HEK293 (cell line): ENCODE data around the gene BIN2.

Experiments
- CTCF ChIA-PET: fragments of 350-600 bp; formaldehyde crosslinking; extraction: SDS; loops from one replicate; lab custom pipeline; 2021; ENCODE audit warnings: antibody characterized with exemption; lab: Yijun Ruan, JAX
- POLR2A ChIA-PET: fragments of 300-600 bp; formaldehyde crosslinking; extraction: SDS; loops from one replicate; lab custom pipeline; 2020; ENCODE audit warnings: antibody characterized with exemption, inconsistent platforms; lab: Yijun Ruan, JAX
- H3K27ac ChIP-seq: fragments of 200-500 bp; sonication (Bioruptor generic); 2 replicates; pipeline ENCODE4 v1.5.1; 2014; ENCODE audit warnings: low read depth, low read length, control low read depth, inconsistent platforms; ENCODE audit errors: extremely low read depth
- H3K36me3 ChIP-seq, 2 experiments: fragments of 200-500 bp in 1 of 2; sonication (Bioruptor generic) in 1 of 2; 1 replicate in 1 of 2; 2 replicates in 1 of 2; pipeline ENCODE4 v1.5.1; 2014 to 2017; ENCODE audit warnings: inconsistent platforms in 2 of 2, low read length in 2 of 2; ENCODE audit not compliant: control insufficient read depth in 2 of 2, insufficient read depth in 1 of 2
- H3K4me1 ChIP-seq: fragments of 200-500 bp; sonication (Bioruptor generic); 2 replicates; pipeline ENCODE4 v1.5.1; 2014; ENCODE audit warnings: mild to moderate bottlenecking, low read length, inconsistent platforms; ENCODE audit not compliant: control insufficient read depth, insufficient read depth
- H3K4me3 ChIP-seq: 2 replicates; pipeline ENCODE4 v1.5.1; 2011; ENCODE audit warnings: low read depth, mild to moderate bottlenecking, control low read depth, low read length, moderate library complexity
- H3K9me3 ChIP-seq: fragments of 200-500 bp; sonication (Bioruptor generic); 2 replicates; pipeline ENCODE4 v1.5.1; 2014; ENCODE audit warnings: low read depth, low read length, inconsistent platforms; ENCODE audit not compliant: control insufficient read depth, insufficient read depth
- MZF1 ChIP-seq: fragments of 450-650 bp; formaldehyde crosslinking; IDR thresholded peaks from 2 replicates; pipeline ENCODE4 v1.5.1; 2017; ENCODE audit warnings: missing biosample characterization, missing genetic modification characterization, borderline replicate concordance
- SCRT1 ChIP-seq: fragments of 450-650 bp; formaldehyde crosslinking; IDR thresholded peaks from 2 replicates; pipeline ENCODE4 v1.5.1; 2016; ENCODE audit warnings: missing biosample characterization, missing genetic modification characterization, borderline replicate concordance
- SP2 ChIP-seq: fragments of 450-650 bp; formaldehyde crosslinking; IDR thresholded peaks from 2 replicates; pipeline ENCODE4 v1.5.1; 2016; ENCODE audit warnings: missing biosample characterization, missing genetic modification characterization
- TCF7L2 ChIP-seq: IDR thresholded peaks from 2 replicates; pipeline ENCODE4 v1.6.1; 2011; ENCODE audit warnings: low read depth, mild to moderate bottlenecking, inconsistent platforms, low read length, moderate library complexity, borderline replicate concordance
- YY1 ChIP-seq: fragments of 450-650 bp; formaldehyde crosslinking; IDR thresholded peaks from 2 replicates; pipeline ENCODE4 v1.5.1; 2018; ENCODE audit warnings: missing biosample characterization, missing genetic modification characterization
- ZBTB7A ChIP-seq: fragments of 450-650 bp; formaldehyde crosslinking; IDR thresholded peaks from 2 replicates; pipeline ENCODE4 v1.5.1; 2016; ENCODE audit warnings: low read depth, missing biosample characterization, missing genetic modification characterization
- ZFHX2 ChIP-seq: fragments of 450-650 bp; formaldehyde crosslinking; conservative IDR thresholded peaks from 2 replicates; pipeline ENCODE4 v1.5.1; 2016; ENCODE audit warnings: missing biosample characterization, missing genetic modification characterization
- ZFP3 ChIP-seq: fragments of 450-650 bp; formaldehyde crosslinking; IDR thresholded peaks from 2 replicates; pipeline ENCODE4 v1.5.1; 2016; ENCODE audit warnings: low read depth, missing biosample characterization, missing genetic modification characterization
- ZIC2 ChIP-seq: fragments of 450-650 bp; formaldehyde crosslinking; IDR thresholded peaks from 2 replicates; pipeline ENCODE4 v1.5.1; 2016; ENCODE audit warnings: missing biosample characterization, missing genetic modification characterization
- ZNF140 ChIP-seq: fragments of 450-650 bp; formaldehyde crosslinking; IDR thresholded peaks from 2 replicates; pipeline ENCODE4 v1.5.1; 2016; ENCODE audit warnings: missing biosample characterization, missing genetic modification characterization
- ZNF239 ChIP-seq: fragments of 450-650 bp; formaldehyde crosslinking; IDR thresholded peaks from 2 replicates; pipeline ENCODE4 v1.5.1; 2016; ENCODE audit warnings: missing biosample characterization, missing genetic modification characterization
- ZNF274 ChIP-seq, 2 experiments: fragments of 200-500 bp in 1 of 2; fragments of 450-650 bp in 1 of 2; sonication (Bioruptor generic) in 1 of 2; formaldehyde crosslinking in 1 of 2; IDR thresholded peaks; 2 replicates each; pipeline versions ENCODE4 v1.5.1 to v1.6.1; 2014 to 2016; ENCODE audit warnings: borderline replicate concordance in 1 of 2, inconsistent platforms in 1 of 2, low read length in 1 of 2, missing biosample characterization in 1 of 2, missing genetic modification characterization in 1 of 2
- ZNF433 ChIP-seq: fragments of 450-650 bp; formaldehyde crosslinking; IDR thresholded peaks from 2 replicates; pipeline ENCODE4 v1.5.1; 2016; ENCODE audit warnings: missing biosample characterization, missing genetic modification characterization, low read depth
- ZNF791 ChIP-seq: fragments of 450-650 bp; formaldehyde crosslinking; IDR thresholded peaks from 2 replicates; pipeline ENCODE4 v1.5.1; 2016; ENCODE audit warnings: missing biosample characterization, missing genetic modification characterization
- ZNF830 ChIP-seq: fragments of 450-650 bp; IDR thresholded peaks from 2 replicates; pipeline ENCODE4 v1.5.0; 2018; ENCODE audit warnings: missing biosample characterization, missing genetic modification characterization, low read depth, mild to moderate bottlenecking, moderate library complexity
- ZSCAN30 ChIP-seq: fragments of 450-650 bp; IDR thresholded peaks from 2 replicates; pipeline ENCODE4 v1.5.1; 2018; ENCODE audit warnings: missing biosample characterization, mild to moderate bottlenecking, missing genetic modification characterization, moderate library complexity
- ZXDB ChIP-seq: fragments of 450-650 bp; formaldehyde crosslinking; IDR thresholded peaks from 2 replicates; pipeline ENCODE4 v1.5.1; 2016; ENCODE audit warnings: missing biosample characterization, missing genetic modification characterization
- TF ChIP-seq, protein P1 (sequence below): fragments of 450-650 bp; formaldehyde crosslinking; IDR thresholded peaks from 2 replicates; pipeline ENCODE4 v1.5.1; 2016; ENCODE audit warnings: missing biosample characterization, missing genetic modification characterization, borderline replicate concordance
- TF ChIP-seq, protein P2 (sequence below): fragments of 450-650 bp; formaldehyde crosslinking; IDR thresholded peaks from 2 replicates; pipeline ENCODE4 v1.5.1; 2016; ENCODE audit warnings: missing biosample characterization, missing genetic modification characterization

BIN2 gene

DNA sequence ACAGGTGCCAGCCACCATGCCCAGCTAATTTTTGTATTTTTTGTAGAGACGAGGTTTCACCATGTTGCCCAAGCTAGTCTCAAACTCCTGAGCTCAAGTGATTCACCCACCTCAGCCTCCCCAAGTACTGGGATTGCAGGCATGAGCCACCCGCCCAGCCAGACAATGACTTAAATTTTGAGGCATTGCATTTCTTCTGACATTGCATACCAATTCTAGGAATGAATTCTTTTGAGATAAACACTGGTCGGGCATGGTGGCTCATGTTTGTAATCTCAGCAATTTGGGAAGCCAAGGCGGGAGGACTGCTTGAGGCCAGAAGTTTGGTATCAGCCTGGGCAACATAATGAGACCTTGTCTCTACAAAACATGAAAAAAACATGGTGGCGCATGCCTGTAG, 25.1 kb upstream of the BIN2 start:
- TF ChIP-seq ZNF791 (tag by site-specific recombination), result no peak
- no peak for TF ChIP-seq ZNF239 (tag by site-specific recombination)
- TF ChIP-seq SCRT1, result no peak
- no peak for TF ChIP-seq ZIC2 (tag by site-specific recombination)
- TF ChIP-seq, protein P1, sequence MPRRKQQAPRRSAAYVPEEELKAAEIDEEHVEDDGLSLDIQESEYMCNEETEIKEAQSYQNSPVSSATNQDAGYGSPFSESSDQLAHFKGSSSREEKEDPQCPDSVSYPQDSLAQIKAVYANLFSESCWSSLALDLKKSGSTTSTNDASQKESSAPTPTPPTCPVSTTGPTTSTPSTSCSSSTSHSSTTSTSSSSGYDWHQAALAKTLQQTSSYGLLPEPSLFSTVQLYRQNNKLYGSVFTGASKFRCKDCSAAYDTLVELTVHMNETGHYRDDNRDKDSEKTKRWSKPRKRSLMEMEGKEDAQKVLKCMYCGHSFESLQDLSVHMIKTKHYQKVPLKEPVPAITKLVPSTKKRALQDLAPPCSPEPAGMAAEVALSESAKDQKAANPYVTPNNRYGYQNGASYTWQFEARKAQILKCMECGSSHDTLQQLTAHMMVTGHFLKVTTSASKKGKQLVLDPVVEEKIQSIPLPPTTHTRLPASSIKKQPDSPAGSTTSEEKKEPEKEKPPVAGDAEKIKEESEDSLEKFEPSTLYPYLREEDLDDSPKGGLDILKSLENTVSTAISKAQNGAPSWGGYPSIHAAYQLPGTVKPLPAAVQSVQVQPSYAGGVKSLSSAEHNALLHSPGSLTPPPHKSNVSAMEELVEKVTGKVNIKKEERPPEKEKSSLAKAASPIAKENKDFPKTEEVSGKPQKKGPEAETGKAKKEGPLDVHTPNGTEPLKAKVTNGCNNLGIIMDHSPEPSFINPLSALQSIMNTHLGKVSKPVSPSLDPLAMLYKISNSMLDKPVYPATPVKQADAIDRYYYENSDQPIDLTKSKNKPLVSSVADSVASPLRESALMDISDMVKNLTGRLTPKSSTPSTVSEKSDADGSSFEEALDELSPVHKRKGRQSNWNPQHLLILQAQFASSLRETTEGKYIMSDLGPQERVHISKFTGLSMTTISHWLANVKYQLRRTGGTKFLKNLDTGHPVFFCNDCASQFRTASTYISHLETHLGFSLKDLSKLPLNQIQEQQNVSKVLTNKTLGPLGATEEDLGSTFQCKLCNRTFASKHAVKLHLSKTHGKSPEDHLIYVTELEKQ (tag by site-specific recombination), result no peak
- TF ChIP-seq ZNF140 (tag by site-specific recombination), result no peak
- no peak for TF ChIP-seq ZNF830 (tag by site-specific recombination)
- no peak for TF ChIP-seq ZSCAN30 (tag by site-specific recombination)
- TF ChIP-seq, all 188 proteins: peak for 0
- H3K4me1 ChIP-seq, result no peaks in the 10 kb centered on the region; the same call in 1 of the 2 replicates
- no peaks in the 10 kb centered on the region for H3K36me3 ChIP-seq
- no peaks in the 10 kb centered on the region for H3K9me3 ChIP-seq
- no peak overlapping the region for H3K27ac ChIP-seq
- no peak overlapping the region for H3K4me3 ChIP-seq
- ChIA-PET POLR2A (no interaction called here), CTCF (interaction anchor here (1.1 to 4.0 kb wide), 2 partner anchors 8 to 97 kb away, joined by 8 to 40 read pairs; no protein-coding TSS in a partner anchor)

GRCh38 chr12:51348116-51348515, 24.1 kb upstream of the BIN2 start:
- Histone ChIP-seq H3K36me3 (no peaks in the 10 kb centered on the region), H3K27ac (no peak overlapping the region), H3K9me3 (no peaks in the 10 kb centered on the region), H3K4me1 (no peaks in the 10 kb centered on the region; the same call in 1 of the 2 replicates), H3K4me3 (no peak overlapping the region)
- CTCF ChIA-PET, result no interaction called here
- TF ChIP-seq ZNF830 (tag by site-specific recombination) (no peak), MZF1 (tag by site-specific recombination) (no peak), ZNF274 (IDR thresholded peaks at IDR 0.05; ENCODE audit: low read length) (no peak), ZNF274 (tag by site-specific recombination; IDR thresholded peaks at IDR 0.05; ENCODE audit: borderline replicate concordance) (no peak), ZXDB (no peak), ZFP3 (tag by site-specific recombination) (no peak), ZBTB7A (tag by site-specific recombination) (no peak), SP2 (tag by site-specific recombination) (no peak), TCF7L2 (no peak), ZNF433 (tag by site-specific recombination) (no peak), ZFHX2 (tag by site-specific recombination) (no peak), YY1 (tag by site-specific recombination) (no peak)
- TF ChIP-seq, protein P1 (tag by site-specific recombination), result no peak
- TF ChIP-seq, protein P2, sequence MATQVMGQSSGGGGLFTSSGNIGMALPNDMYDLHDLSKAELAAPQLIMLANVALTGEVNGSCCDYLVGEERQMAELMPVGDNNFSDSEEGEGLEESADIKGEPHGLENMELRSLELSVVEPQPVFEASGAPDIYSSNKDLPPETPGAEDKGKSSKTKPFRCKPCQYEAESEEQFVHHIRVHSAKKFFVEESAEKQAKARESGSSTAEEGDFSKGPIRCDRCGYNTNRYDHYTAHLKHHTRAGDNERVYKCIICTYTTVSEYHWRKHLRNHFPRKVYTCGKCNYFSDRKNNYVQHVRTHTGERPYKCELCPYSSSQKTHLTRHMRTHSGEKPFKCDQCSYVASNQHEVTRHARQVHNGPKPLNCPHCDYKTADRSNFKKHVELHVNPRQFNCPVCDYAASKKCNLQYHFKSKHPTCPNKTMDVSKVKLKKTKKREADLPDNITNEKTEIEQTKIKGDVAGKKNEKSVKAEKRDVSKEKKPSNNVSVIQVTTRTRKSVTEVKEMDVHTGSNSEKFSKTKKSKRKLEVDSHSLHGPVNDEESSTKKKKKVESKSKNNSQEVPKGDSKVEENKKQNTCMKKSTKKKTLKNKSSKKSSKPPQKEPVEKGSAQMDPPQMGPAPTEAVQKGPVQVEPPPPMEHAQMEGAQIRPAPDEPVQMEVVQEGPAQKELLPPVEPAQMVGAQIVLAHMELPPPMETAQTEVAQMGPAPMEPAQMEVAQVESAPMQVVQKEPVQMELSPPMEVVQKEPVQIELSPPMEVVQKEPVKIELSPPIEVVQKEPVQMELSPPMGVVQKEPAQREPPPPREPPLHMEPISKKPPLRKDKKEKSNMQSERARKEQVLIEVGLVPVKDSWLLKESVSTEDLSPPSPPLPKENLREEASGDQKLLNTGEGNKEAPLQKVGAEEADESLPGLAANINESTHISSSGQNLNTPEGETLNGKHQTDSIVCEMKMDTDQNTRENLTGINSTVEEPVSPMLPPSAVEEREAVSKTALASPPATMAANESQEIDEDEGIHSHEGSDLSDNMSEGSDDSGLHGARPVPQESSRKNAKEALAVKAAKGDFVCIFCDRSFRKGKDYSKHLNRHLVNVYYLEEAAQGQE (tag by site-specific recombination), result no peak
- TF ChIP-seq, all 188 proteins: peak for 0
- POLR2A ChIA-PET, result no interaction called here
